ENCODE data around the gene DOCK2. TPM values are rescaled to one million over a fixed set of nuclear protein-coding genes. Genes with fewer than 3 reads are reported as not detected.

The DOCK2 gene
- total RNA-seq, 1 experiment from 2014 or later = 4.6 TPM

DNA sequence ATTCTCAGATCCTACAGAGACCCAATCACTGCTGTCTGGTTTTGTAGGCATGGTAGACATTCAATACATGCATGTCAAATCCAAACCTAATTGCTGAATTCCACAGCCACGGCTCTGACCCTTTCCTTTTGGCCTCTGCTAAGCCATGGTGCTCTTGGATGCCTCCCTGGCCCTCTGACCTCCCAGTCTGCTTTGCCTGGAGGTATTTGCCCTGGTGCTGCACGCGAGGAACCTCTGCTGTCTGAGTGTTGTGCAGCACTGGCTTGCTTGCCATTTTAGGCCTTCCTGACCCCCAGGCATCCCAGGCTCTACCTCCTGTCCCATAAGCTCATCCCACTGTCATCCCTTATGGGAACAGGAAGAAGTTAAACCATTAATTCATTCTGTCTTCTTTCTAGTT, 60.9 kb downstream of the DOCK2 start:
- TF ChIP-seq KAT7 (CRISPR knock-in tag; IDR thresholded peaks at IDR 0.05; ENCODE audit: borderline replicate concordance) (no peak), NR2C2 (CRISPR knock-in tag; IDR thresholded peaks at IDR 0.05) (no peak)
- CTCF ChIA-PET = interaction anchor here (1.1 kb wide), 1 partner anchor 283 kb away, joined by 3 read pairs; the partner anchor contains the start of gene INSYN2B
- POLR2A ChIA-PET = no interaction called here
- no peak for ATAC-seq
- Mint-ChIP-seq H3K9me3 (no peaks in the 10 kb centered on the region), H3K4me3 (no peak overlapping the region), H3K36me3 (no peaks in the 10 kb centered on the region), H3K4me1 (peaks cover 9% of the 10 kb centered on the region), H3K27ac (no peak overlapping the region), H3K27me3 (ENCODE audit: low read depth) (no peaks in the 10 kb centered on the region)
- DNase-seq (ENCODE audit: low spot score) = no peak

DNA sequence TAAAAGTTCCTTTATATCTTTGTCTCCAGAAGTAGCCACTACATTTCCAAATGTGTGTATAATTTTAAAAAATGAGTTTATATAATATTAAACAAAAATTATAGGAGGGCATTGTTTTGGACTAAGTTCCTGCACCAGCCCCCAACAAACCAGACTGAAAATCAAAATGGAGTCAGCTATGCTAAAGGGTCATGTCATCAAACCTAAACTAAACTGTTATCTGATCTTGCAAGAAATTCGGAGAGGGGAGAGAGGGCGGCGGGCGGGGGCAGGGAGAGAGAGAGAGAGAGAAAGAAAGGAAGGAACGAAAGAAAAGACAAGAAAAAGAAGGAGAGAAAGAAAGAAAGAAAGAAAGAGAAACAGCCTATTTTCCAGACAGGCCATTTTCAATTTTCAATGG, 63.5 kb downstream of the DOCK2 start:
- H3K9me3 Mint-ChIP-seq = no peaks in the 10 kb centered on the region
- DNase-seq (ENCODE audit: low spot score) = no peak
- H3K4me1 Mint-ChIP-seq = peaks cover 10% of the 10 kb centered on the region
- no peak overlapping the region for H3K4me3 Mint-ChIP-seq
- TF ChIP-seq OVOL2 (CRISPR knock-in tag; IDR thresholded peaks at IDR 0.05; ENCODE audit: borderline replicate concordance) (no peak), ZNF263 (CRISPR knock-in tag; IDR thresholded peaks at IDR 0.05; ENCODE audit: low read depth) (no peak), ZNF121 (CRISPR knock-in tag; IDR thresholded peaks at IDR 0.05) (no peak), ETV6 (CRISPR knock-in tag; IDR thresholded peaks at IDR 0.05) (no peak), MYBL2 (CRISPR knock-in tag; IDR thresholded peaks at IDR 0.05) (no peak), IRF2 (CRISPR knock-in tag; IDR thresholded peaks at IDR 0.05; ENCODE audit: borderline replicate concordance, low read depth) (no peak), CREM (CRISPR knock-in tag; IDR thresholded peaks at IDR 0.05) (no peak), TEAD4 (CRISPR knock-in tag; IDR thresholded peaks at IDR 0.05) (no peak), FOXK1 (CRISPR knock-in tag; IDR thresholded peaks at IDR 0.05) (no peak), ZNF317 (CRISPR knock-in tag; IDR thresholded peaks at IDR 0.05; ENCODE audit: borderline replicate concordance, low read depth) (no peak), NFATC4 (CRISPR knock-in tag; IDR thresholded peaks at IDR 0.05) (no peak), JAZF1 (CRISPR knock-in tag; IDR thresholded peaks at IDR 0.05) (no peak), MXD4 (CRISPR knock-in tag; IDR thresholded peaks at IDR 0.05; ENCODE audit: borderline replicate concordance) (no peak)
- TF ChIP-seq, protein P1, sequence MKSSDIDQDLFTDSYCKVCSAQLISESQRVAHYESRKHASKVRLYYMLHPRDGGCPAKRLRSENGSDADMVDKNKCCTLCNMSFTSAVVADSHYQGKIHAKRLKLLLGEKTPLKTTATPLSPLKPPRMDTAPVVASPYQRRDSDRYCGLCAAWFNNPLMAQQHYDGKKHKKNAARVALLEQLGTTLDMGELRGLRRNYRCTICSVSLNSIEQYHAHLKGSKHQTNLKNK (CRISPR knock-in tag; IDR thresholded peaks at IDR 0.05) = no peak
- TF ChIP-seq, protein P2, sequence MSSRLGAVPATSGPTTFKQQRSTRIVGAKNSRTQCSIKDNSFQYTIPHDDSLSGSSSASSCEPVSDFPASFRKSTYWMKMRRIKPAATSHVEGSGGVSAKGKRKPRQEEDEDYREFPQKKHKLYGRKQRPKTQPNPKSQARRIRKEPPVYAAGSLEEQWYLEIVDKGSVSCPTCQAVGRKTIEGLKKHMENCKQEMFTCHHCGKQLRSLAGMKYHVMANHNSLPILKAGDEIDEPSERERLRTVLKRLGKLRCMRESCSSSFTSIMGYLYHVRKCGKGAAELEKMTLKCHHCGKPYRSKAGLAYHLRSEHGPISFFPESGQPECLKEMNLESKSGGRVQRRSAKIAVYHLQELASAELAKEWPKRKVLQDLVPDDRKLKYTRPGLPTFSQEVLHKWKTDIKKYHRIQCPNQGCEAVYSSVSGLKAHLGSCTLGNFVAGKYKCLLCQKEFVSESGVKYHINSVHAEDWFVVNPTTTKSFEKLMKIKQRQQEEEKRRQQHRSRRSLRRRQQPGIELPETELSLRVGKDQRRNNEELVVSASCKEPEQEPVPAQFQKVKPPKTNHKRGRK (CRISPR knock-in tag; IDR thresholded peaks at IDR 0.05; ENCODE audit: borderline replicate concordance) = no peak
- TF ChIP-seq, protein P3, sequence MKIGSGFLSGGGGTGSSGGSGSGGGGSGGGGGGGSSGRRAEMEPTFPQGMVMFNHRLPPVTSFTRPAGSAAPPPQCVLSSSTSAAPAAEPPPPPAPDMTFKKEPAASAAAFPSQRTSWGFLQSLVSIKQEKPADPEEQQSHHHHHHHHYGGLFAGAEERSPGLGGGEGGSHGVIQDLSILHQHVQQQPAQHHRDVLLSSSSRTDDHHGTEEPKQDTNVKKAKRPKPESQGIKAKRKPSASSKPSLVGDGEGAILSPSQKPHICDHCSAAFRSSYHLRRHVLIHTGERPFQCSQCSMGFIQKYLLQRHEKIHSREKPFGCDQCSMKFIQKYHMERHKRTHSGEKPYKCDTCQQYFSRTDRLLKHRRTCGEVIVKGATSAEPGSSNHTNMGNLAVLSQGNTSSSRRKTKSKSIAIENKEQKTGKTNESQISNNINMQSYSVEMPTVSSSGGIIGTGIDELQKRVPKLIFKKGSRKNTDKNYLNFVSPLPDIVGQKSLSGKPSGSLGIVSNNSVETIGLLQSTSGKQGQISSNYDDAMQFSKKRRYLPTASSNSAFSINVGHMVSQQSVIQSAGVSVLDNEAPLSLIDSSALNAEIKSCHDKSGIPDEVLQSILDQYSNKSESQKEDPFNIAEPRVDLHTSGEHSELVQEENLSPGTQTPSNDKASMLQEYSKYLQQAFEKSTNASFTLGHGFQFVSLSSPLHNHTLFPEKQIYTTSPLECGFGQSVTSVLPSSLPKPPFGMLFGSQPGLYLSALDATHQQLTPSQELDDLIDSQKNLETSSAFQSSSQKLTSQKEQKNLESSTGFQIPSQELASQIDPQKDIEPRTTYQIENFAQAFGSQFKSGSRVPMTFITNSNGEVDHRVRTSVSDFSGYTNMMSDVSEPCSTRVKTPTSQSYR (CRISPR knock-in tag; IDR thresholded peaks at IDR 0.05) = no peak
- no peak overlapping the region for H3K27ac Mint-ChIP-seq
- no peak for ATAC-seq
- POLR2A ChIA-PET = no interaction called here
- H3K36me3 Mint-ChIP-seq = no peaks in the 10 kb centered on the region
- no peaks in the 10 kb centered on the region for H3K27me3 Mint-ChIP-seq (ENCODE audit: low read depth)
- CTCF ChIA-PET = interaction anchor here (0.6 to 4.6 kb wide), 4 partner anchors 126 to 401 kb away, joined by 3 to 50 read pairs (median 10); partner anchors contain the start of gene INSYN2B

DNA sequence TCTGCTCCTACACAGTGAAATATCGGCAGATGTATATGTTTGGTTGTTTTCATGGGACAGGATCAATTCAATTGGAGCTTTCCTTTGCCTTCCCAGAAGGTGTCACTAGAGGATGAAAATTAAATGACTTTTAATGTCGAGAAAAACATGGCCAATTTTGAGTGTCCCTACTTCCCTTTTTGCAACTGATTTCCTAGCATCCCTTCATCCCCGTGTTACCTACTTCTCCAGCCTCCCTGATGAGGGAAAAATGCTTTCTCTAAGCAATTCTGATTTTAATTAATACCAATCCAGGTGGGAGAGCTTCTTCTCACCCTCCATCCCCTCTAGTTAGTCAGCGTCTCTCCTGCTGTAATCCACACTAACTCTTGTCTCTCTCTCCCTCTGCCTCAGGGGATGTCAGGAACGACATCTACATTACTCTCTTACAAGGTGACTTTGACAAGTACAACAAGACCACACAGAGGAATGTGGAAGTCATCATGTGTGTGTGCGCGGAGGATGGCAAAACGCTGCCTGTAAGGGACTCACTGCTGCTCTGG, 64.9 kb downstream of the DOCK2 start:
- Mint-ChIP-seq H3K9me3 (no peaks in the 10 kb centered on the region), H3K27me3 (ENCODE audit: low read depth) (no peaks in the 10 kb centered on the region), H3K4me1 (peaks cover 10% of the 10 kb centered on the region), H3K36me3 (no peaks in the 10 kb centered on the region), H3K4me3 (no peak overlapping the region), H3K27ac (no peak overlapping the region)
- ChIA-PET CTCF (interaction anchor here (0.6 to 4.6 kb wide), 13 partner anchors 30 to 514 kb away, joined by 3 to 50 read pairs (median 6); partner anchors contain the start of gene INSYN2B), POLR2A (interaction anchor here (0.8 kb wide), 1 partner anchor 278 kb away, joined by 3 read pairs; the partner anchor contains the start of gene INSYN2B)
- DNase-seq (ENCODE audit: low spot score) = no peak
- ATAC-seq = peak; percentile 70
- TF ChIP-seq, protein P4, sequence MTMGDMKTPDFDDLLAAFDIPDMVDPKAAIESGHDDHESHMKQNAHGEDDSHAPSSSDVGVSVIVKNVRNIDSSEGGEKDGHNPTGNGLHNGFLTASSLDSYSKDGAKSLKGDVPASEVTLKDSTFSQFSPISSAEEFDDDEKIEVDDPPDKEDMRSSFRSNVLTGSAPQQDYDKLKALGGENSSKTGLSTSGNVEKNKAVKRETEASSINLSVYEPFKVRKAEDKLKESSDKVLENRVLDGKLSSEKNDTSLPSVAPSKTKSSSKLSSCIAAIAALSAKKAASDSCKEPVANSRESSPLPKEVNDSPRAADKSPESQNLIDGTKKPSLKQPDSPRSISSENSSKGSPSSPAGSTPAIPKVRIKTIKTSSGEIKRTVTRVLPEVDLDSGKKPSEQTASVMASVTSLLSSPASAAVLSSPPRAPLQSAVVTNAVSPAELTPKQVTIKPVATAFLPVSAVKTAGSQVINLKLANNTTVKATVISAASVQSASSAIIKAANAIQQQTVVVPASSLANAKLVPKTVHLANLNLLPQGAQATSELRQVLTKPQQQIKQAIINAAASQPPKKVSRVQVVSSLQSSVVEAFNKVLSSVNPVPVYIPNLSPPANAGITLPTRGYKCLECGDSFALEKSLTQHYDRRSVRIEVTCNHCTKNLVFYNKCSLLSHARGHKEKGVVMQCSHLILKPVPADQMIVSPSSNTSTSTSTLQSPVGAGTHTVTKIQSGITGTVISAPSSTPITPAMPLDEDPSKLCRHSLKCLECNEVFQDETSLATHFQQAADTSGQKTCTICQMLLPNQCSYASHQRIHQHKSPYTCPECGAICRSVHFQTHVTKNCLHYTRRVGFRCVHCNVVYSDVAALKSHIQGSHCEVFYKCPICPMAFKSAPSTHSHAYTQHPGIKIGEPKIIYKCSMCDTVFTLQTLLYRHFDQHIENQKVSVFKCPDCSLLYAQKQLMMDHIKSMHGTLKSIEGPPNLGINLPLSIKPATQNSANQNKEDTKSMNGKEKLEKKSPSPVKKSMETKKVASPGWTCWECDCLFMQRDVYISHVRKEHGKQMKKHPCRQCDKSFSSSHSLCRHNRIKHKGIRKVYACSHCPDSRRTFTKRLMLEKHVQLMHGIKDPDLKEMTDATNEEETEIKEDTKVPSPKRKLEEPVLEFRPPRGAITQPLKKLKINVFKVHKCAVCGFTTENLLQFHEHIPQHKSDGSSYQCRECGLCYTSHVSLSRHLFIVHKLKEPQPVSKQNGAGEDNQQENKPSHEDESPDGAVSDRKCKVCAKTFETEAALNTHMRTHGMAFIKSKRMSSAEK (CRISPR knock-in tag; IDR thresholded peaks at IDR 0.05; ENCODE audit: borderline replicate concordance) = no peak
- TF ChIP-seq TCF7 (CRISPR knock-in tag; IDR thresholded peaks at IDR 0.05; ENCODE audit: low read depth) = no peak
- TF ChIP-seq ZNF416 (CRISPR knock-in tag; IDR thresholded peaks at IDR 0.05) = no peak
- TF ChIP-seq ETV6 (CRISPR knock-in tag; IDR thresholded peaks at IDR 0.05) = no peak
- TF ChIP-seq, protein P5, sequence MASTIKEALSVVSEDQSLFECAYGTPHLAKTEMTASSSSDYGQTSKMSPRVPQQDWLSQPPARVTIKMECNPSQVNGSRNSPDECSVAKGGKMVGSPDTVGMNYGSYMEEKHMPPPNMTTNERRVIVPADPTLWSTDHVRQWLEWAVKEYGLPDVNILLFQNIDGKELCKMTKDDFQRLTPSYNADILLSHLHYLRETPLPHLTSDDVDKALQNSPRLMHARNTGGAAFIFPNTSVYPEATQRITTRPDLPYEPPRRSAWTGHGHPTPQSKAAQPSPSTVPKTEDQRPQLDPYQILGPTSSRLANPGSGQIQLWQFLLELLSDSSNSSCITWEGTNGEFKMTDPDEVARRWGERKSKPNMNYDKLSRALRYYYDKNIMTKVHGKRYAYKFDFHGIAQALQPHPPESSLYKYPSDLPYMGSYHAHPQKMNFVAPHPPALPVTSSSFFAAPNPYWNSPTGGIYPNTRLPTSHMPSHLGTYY (CRISPR knock-in tag; IDR thresholded peaks at IDR 0.05) = no peak

All from WTC11 (cell line).